Ovary (tissue), 9 donors: ENCODE results near the gene NEDD4L. TPM values are rescaled to one million over a fixed set of nuclear protein-coding genes. Genes with fewer than 3 reads are reported as not detected.

Experiments used
- DNase-seq, 5 donors: peaks; one replicate each; pipeline ENCODE4 v3.0.0-alpha.2; 2019 to 2020
- H3K27ac ChIP-seq, 2 donors: fragments of 200-600 bp; one replicate each; pipeline versions ENCODE4 v1.5.1 to v1.8.0; 2019 to 2022
- H3K27me3 ChIP-seq: fragments of 200-600 bp; one replicate; pipeline ENCODE4 v1.8.0; 2022
- H3K36me3 ChIP-seq: fragments of 200-600 bp; sonication (generic); one replicate; pipeline ENCODE4 v1.5.1; 2019
- H3K4me1 ChIP-seq: one replicate; pipeline ENCODE4 v1.8.1; 2013; ENCODE audit warnings: mild to moderate bottlenecking, moderate library complexity; ENCODE audit not compliant: insufficient read depth
- H3K4me3 ChIP-seq: fragments of 200-600 bp; sonication (generic); one replicate; pipeline ENCODE4 v1.5.1; 2017
- H3K9me3 ChIP-seq, 2 donors: fragments of 200-600 bp in 1 of 2; sonication (generic) in 1 of 2; one replicate each; pipeline versions ENCODE4 v1.5.1 to v1.8.1; 2013 to 2019; ENCODE audit warnings: mild to moderate bottlenecking in 1 of 2, moderate library complexity in 1 of 2
- CTCF ChIP-seq, 3 donors: fragments of 450-650 bp in 2 of 3; fragments of 200-600 bp in 1 of 3; IDR thresholded peaks; one replicate each; pipeline versions ENCODE4 v1.5.1 to v1.8.0; 2016 to 2022; ENCODE audit warnings: antibody characterized with exemption in 3 of 3, mild to moderate bottlenecking in 1 of 3
- EP300 ChIP-seq: sonication (generic); formaldehyde crosslinking; IDR thresholded peaks from one replicate; pipeline ENCODE4 v1.6.1; 2017; ENCODE audit warnings: antibody characterized with exemption
- POLR2A ChIP-seq: fragments of 450-650 bp; IDR thresholded peaks from one replicate; pipeline ENCODE4 v1.6.1; 2017; ENCODE audit warnings: antibody characterized with exemption, mild to moderate bottlenecking, moderate library complexity
- WGBS, 3 donors: extraction: QIAGEN DNeasy Blood & Tissue Kit in 1 of 3; methylation state at CpG; one replicate each; pipeline versions ENCODE4 v1.1.5 to v1.1.7; 2013 to 2017; 5-methylcytosine and 5-hydroxymethylcytosine counted together
- intact Hi-C, 4 donors: fragments of 100-400 bp; cut with DNase I; formaldehyde crosslinking; loops; one replicate each; pipeline versions ENCODE4 v1.11.0 to v1.15.1; 2022 to 2023
- polyA plus RNA-seq, 2 donors: library from polyadenylated mRNA; stranded (reverse); fragments of 200-250 nt in 1 of 2; fragments of 350-450 nt in 1 of 2; fragmentation: Illumina TruSeq in 1 of 2; extraction: RNeasy Lipid Tissue Mini Kit (QIAGEN cat#74804) in 1 of 2; gene quantifications; one replicate each; pipeline ENCODE4 v1.2.3, GENCODE V29; 2013 to 2014
- total RNA-seq, 7 donors: library from RNA; depleted of rRNA in 2 of 7; stranded (reverse); fragments of >200 nt in 2 of 7; fragmentation: NEBNext Ultra II Directional in 3 of 7; extraction: Animal tissue kit (Norgen Biotek cat#: 25700) in 3 of 7; gene quantifications; one replicate each; pipeline versions ENCODE4 v1.1.0 to v1.2.4, GENCODE V29; 2016 to 2023
- donor health status: DM: no; HTN: no; CAD: no; lungs with moderate emphysema.
- donor health status: DM: no; HTN: no; CAD: no.
- donor health status: Bipolar disorder and iron deficiency.
- donor health status: DM: yes; HTN: yes; CAD: no.
- donor health status: DM: no; HTN: no; CAD: no.
- donor health status: DM: yes; HTN: yes; CAD: no.

Gene NEDD4L
- total and polyA plus RNA-seq, 9 donors = 11.0 to 75.2 (median 18.2) TPM

- H3K4me3 ChIP-seq = no peak overlapping the region
- intact Hi-C loops = no loop called here
- no peak for TF ChIP-seq EP300
- no peak for TF ChIP-seq CTCF (IDR thresholded peaks at IDR 0.05)
- TF ChIP-seq POLR2A = no peak
- H3K4me1 ChIP-seq = no peaks in the 10 kb centered on the region
- no peak for DNase-seq
- H3K9me3 ChIP-seq = no peaks in the 10 kb centered on the region
- H3K27me3 ChIP-seq = no peaks in the 10 kb centered on the region
- 95 to 98% (median 95%) methylated on average over 4 of the region's 4 CpGs for WGBS, 3 donors
- no peak overlapping the region for H3K27ac ChIP-seq
- no peaks in the 10 kb centered on the region for H3K36me3 ChIP-seq
Measured at GRCh38 chr18:58028109-58028784, 15.8 kb upstream of the NEDD4L start.

- no peak for DNase-seq
- 77 to 78% (median 77%) methylated on average over 4 of the region's 4 CpGs for WGBS, 3 donors
- Histone ChIP-seq H3K9me3 (no peaks in the 10 kb centered on the region), H3K4me1 (no peaks in the 10 kb centered on the region), H3K36me3 (no peaks in the 10 kb centered on the region), H3K27ac (no peak overlapping the region), H3K27me3 (no peaks in the 10 kb centered on the region), H3K4me3 (no peak overlapping the region)
- intact Hi-C loops = no loop called here
- TF ChIP-seq CTCF (IDR thresholded peaks at IDR 0.05) (no peak), EP300 (no peak), POLR2A (no peak)
Measured at GRCh38 chr18:58032233-58032632, 11.8 kb upstream of the NEDD4L start.

- Histone ChIP-seq H3K27me3 (no peaks in the 10 kb centered on the region), H3K27ac (no peak overlapping the region), H3K36me3 (no peaks in the 10 kb centered on the region), H3K4me1 (no peaks in the 10 kb centered on the region), H3K9me3 (no peaks in the 10 kb centered on the region), H3K4me3 (no peak overlapping the region)
- TF ChIP-seq POLR2A (no peak), EP300 (no peak), CTCF (IDR thresholded peaks at IDR 0.05) (no peak)
- WGBS, 3 donors = 86 to 89% (median 87%) methylated on average over 3 of the region's 3 CpGs
- DNase-seq = no peak
- intact Hi-C loops = no loop called here
Measured at GRCh38 chr18:58033216-58033615, 10.8 kb upstream of the NEDD4L start.

GRCh38 chr18:58034370-58034769, 9.7 kb upstream of the NEDD4L start:
- H3K27ac ChIP-seq = no peak overlapping the region
- no peak for TF ChIP-seq POLR2A
- intact Hi-C loops = no loop called here

GRCh38 chr18:58037163-58037562, 6.9 kb upstream of the NEDD4L start:
- intact Hi-C loops = no loop called here

More at GRCh38 chr18:58034370-58034769, 9.7 kb upstream of the NEDD4L start:
- Histone ChIP-seq H3K27me3 (no peaks in the 10 kb centered on the region), H3K4me3 (no peak overlapping the region), H3K9me3 (no peaks in the 10 kb centered on the region), H3K4me1 (no peaks in the 10 kb centered on the region), H3K36me3 (no peaks in the 10 kb centered on the region)
- no peak for DNase-seq
- 17 to 50% (median 27%) methylated on average over 2 of the region's 2 CpGs for WGBS, 3 donors

More at GRCh38 chr18:58037163-58037562, 6.9 kb upstream of the NEDD4L start:
- no peak for DNase-seq
- no peak for TF ChIP-seq CTCF (IDR thresholded peaks at IDR 0.05)
- no peak for TF ChIP-seq EP300
- TF ChIP-seq POLR2A = no peak
- Histone ChIP-seq H3K4me3 (no peak overlapping the region), H3K36me3 (no peaks in the 10 kb centered on the region), H3K9me3 (no peaks in the 10 kb centered on the region), H3K27me3 (no peaks in the 10 kb centered on the region), H3K27ac (no peak overlapping the region), H3K4me1 (no peaks in the 10 kb centered on the region)
